ENCODE results near the gene HIPK1.
"Not testable (repeated sequence)": the region's sequence is repeated elsewhere in the genome, so short reads cannot be mapped to it uniquely, and the experiment has no call there.

The HIPK1 gene

GRCh38 chr1:113983391-113983790 lies 54.3 kb downstream of the HIPK1 start:
- DNase-seq: no peak

GRCh38 chr1:113983826-113984225 lies 54.7 kb downstream of the HIPK1 start:
- no peak for DNase-seq

- DNase-seq: no peak
These were observed 55.6 kb downstream of the HIPK1 start for GRCh38 chr1:113984710-113985109.

GRCh38 chr1:113986802-113987201 lies 57.7 kb downstream of the HIPK1 start:
- DNase-seq: no peak

- DNase-seq: no peak
These were observed 58.1 kb downstream of the HIPK1 start for GRCh38 chr1:113987259-113987658.

GRCh38 chr1:113990530-113990929 lies 61.4 kb downstream of the HIPK1 start:
- DNase-seq: no peak

- no peak for DNase-seq
These were observed 61.8 kb downstream of the HIPK1 start for GRCh38 chr1:113990961-113991360.

GRCh38 chr1:113991467-113991997 lies 62.4 kb downstream of the HIPK1 start:
- DNase-seq: no peak

GRCh38 chr1:113993072-113993471 lies 63.9 kb downstream of the HIPK1 start:
- no peak for DNase-seq

- DNase-seq: no peak
These were observed 64.6 kb downstream of the HIPK1 start for GRCh38 chr1:113993766-113994165.

- DNase-seq: no peak
These were observed 66.3 kb downstream of the HIPK1 start for GRCh38 chr1:113995382-113995781.

GRCh38 chr1:113998361-113998760 lies 69.2 kb downstream of the HIPK1 start:
- DNase-seq: no peak

- no peak for DNase-seq
These were observed 70.1 kb downstream of the HIPK1 start for GRCh38 chr1:113999233-113999632.

GRCh38 chr1:113999799-114000198 lies 70.7 kb downstream of the HIPK1 start:
- DNase-seq: no peak

- DNase-seq: no peak
These were observed 71.3 kb downstream of the HIPK1 start for GRCh38 chr1:114000406-114000805.

GRCh38 chr1:114002492-114003239 lies 73.5 kb downstream of the HIPK1 start:
- no peak for DNase-seq

- no peak for DNase-seq
These were observed 74.3 kb downstream of the HIPK1 start for GRCh38 chr1:114003431-114003830.

GRCh38 chr1:114006825-114007224 lies 77.7 kb downstream of the HIPK1 start:
- DNase-seq: not testable (repeated sequence)

GRCh38 chr1:114008480-114008941 lies 79.4 kb downstream of the HIPK1 start:
- no peak for DNase-seq

GRCh38 chr1:114008993-114009392 lies 79.9 kb downstream of the HIPK1 start:
- DNase-seq: no peak

- no peak for DNase-seq
These were observed 80.3 kb downstream of the HIPK1 start for GRCh38 chr1:114009393-114009792.

GRCh38 chr1:114010433-114011184 lies 81.5 kb downstream of the HIPK1 start:
- no peak for DNase-seq

GRCh38 chr1:114011796-114012195 lies 82.7 kb downstream of the HIPK1 start:
- no peak for DNase-seq

- no peak for DNase-seq
These were observed 86.0 kb downstream of the HIPK1 start for GRCh38 chr1:114015075-114015474.

Measured in SIG-M5 (cell line).